ENCODE measurements around the gene RGS14.
"Not testable (repeated sequence)": the region's sequence is repeated elsewhere in the genome, so short reads cannot be mapped to it uniquely, and the experiment has no call there.

RGS14 gene

DNA sequence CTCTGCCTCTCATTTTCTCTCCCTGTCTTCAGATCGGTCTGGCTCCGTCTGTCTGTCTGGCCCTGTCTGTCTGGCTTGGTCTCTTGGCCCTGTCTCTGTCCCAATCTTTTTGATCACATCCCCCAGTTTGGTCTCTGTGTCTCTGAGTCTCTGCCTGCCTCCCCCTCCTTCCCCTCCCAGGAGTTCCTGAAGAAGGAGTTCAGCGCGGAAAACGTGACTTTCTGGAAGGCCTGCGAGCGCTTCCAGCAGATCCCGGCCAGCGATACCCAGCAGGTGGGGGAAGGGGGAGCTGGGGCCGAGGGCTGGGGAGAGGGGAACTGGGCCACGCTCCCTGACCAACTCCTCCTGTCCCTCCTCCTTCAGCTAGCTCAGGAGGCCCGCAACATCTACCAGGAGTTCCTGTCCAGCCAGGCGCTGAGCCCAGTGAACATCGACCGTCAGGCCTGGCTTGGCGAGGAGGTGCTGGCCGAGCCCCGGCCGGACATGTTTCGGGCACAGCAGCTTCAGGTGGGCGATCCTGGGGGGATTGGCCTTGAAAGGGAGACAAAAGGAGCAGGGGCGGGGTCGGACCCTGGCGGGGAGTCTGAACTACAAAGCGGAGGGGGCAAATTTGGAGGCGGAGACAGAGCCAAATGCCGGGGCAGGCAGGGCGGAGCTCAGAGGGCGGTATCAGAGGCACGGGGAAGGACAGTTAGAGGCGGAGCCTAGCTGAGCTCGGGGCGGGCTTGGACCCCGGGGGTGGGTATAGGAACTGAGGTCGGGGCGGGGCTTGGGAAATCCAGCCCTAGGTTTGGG, 9.0 kb downstream of the RGS14 start:
- DNase-seq (ENCODE audit: low read depth) = peak; percentile 77

- DNase-seq (ENCODE audit: low read depth) = no peak
Measured at GRCh38 chr5:177367323-177367848, 9.7 kb downstream of the RGS14 start.

DNA sequence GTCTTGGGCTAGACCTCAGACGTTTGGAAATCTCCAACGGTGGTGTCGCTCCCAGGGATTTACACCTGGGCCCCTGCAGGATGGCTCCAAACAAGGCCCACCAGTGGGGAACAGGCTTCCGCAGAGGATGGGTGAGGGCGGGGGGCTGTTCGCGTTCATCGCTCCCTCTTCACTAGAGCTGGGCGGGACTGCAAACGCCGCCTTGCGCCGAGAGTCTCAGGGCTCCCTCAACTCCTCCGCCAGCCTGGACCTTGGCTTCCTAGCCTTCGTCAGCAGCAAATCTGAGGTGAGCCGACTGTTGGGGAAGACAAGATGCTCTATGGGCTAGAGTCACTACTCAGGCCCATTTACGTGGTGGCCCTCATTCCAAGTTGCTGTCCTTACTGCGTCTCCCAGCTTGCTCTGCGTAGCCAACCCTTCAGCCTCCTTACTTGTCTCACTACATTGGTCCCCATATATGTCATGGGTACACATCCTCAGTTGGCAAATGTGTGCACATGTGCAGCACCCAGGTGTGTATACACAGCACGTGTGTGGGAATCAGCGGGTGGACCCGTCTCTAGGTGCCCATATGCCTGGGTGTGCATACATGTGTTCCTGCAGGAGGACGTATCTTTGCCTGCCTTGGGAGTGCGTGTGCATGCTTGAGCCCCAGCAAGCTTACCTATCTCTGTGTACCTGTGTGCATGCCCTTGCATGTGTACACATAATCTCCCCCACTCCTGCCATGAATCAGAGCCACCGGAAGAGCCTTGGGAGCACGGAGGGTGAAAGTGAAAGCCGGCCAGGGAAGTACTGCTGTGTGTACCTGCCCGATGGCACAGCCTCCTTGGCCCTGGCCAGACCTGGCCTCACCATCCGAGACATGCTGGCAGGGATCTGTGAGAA, 10.5 kb downstream of the RGS14 start:
- DNase-seq (ENCODE audit: low read depth) = no peak

DNA sequence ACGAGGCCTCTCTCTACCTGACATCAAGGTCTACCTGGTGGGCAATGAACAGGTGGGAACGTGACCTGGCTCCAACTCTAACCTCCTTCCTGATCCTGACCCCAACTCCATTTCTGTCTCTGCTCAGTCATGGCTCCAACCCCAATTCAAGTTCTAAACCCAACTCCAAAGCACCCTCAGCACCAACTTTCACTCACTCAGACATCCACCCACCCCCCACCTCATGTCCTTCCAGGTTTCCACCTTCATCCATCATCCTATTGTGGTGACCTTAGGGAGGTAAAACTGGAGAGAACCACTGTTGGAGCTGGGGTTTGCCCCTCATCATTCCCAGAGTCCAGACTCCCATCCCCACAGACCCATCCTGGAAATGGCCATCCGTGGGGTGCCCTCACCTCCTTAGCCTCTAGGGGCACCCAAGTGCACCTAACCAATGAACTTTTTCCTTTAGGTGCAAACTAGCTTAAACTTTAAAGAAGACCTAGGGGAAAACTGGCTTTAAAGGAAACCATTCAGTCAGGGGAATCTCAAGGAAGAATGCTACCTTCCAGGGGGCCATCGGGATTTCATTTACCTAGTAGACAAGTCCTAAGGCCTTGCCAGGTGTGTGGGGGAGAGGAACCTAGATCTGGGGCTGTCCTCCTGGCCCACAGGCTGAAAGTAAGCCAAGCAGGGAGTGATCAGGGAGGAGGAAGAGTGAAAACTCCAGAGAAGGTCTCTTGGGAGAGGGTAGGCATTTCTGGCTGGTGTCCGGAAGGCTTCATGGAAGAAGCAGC, 11.3 kb downstream of the RGS14 start:
- DNase-seq (ENCODE audit: low read depth) = no peak

DNA sequence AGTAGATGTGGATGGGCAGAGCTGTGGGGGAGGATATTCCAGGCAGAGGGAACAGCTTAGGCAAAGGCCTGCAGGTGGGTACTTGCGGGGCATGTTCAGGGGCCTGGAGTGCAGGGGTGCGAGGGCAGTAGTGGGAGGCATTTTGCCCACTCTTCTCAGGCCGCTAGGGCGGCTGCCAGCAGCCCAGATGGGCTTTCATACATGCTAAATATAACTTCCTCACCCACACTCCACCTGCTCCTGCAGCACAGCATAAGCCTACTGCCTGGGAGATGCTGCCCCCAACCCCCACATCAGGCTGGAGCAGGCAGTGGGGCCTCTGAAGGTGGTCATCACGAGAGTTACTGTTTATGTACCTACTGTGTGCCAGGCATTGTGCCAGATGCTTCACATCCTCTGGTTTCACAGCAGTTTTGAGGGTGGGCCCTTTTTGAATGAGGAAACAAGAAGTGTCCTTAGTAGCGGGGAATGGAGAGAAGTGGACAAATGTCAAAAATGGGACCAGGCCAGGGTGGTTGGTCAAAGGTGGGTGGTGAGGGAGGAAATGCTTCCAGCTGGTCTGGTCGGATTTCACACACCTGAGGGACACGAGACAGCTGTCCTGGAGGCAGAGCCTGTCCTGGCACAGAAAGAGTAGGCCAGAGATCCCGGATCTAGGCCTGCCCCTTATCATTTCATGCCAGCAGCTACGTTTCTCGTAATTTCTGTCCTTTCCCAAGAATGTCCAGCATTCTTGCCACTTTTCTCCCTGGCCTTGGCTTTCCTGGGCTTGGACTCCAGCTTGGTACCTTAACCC, 12.1 kb downstream of the RGS14 start:
- DNase-seq (ENCODE audit: low read depth) = no peak

GRCh38 chr5:177370488-177371119, 12.9 kb downstream of the RGS14 start:
- DNase-seq (ENCODE audit: low read depth) = peak; percentile 86

DNA sequence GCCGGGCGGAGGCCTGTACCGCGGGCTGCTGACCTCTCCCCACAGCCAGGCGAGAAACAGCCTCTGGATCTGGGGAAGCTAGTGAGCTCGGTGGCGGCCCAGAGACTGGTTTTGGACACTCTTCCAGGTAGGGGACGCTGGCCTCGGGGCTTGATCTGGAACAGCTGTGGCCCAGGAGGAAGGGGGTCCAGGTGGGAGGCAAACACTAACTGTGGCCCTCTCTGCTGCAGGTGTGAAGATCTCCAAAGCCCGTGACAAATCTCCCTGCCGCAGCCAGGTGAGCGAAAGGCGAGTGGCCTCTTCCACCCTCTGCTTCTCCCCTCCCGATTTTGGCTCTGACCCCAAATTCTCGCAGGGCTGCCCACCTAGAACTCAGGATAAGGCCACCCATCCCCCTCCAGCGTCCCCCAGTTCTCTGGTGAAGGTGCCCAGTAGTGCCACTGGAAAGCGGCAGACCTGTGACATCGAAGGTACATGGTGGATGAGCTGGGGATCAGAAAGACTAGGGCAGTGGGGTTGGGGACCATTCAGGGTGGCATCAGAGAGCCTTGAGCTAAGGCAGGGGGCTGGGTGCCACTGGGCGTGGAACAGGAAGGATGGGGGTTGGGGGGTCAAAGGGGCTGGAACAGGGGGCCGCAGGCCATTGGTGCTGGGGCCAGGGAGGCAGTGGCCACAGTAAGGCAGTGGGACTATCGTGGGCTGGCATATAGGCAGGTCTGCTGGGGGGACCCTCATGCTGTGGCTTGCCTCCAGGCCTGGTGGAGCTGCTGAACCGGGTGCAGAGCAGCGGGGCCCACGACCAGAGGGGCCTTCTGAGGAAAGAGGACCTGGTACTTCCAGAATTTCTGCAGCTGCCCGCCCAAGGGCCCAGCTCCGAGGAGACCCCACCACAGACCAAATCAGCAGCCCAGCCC, 13.7 kb downstream of the RGS14 start:
- no peak for DNase-seq (ENCODE audit: low read depth)

GRCh38 chr5:177372034-177372896, 14.5 kb downstream of the RGS14 start:
- DNase-seq (ENCODE audit: low read depth) = no peak

GRCh38 chr5:177372910-177373309, 15.2 kb downstream of the RGS14 start:
- no peak for DNase-seq (ENCODE audit: low read depth)

DNA sequence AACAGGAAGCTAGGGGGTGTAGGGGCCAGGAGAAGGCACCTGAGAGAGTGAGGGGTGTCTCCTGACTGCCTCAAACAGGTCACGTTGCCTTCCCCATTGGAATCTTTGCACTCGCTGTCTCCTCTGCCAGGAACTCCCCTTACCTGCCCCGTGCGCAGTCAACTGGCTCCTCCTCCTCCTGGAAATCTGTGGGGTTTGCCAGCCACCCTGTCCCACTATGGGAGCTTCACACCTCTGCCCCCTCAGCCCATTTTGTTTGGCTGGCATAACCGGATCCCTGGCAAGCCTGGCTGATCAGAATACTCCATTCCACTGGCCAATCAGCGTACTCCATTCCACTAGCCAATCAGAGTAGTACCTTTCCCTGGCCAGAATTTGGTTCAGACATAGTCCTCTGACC, 16.1 kb downstream of the RGS14 start:
- DNase-seq (ENCODE audit: low read depth) = no peak

DNA sequence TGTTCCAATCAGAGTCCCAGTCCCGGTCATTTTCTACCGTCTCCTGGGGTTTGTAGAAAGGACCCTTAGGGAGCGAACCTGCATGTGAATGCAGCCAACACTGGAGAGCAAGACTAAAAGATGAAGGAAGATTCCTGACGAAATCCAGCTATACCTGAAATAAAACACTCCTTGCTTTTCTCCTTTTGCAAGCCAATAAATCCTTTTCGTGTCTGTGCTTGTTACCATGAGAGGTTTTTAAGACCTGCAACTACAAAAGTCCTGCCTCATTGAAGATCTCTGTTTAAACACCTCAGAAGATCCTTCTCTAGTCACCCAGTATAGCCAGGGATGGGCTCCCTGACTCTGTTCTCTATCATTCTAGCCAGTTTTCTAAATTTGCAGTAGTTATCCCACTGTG, 16.5 kb downstream of the RGS14 start:
- no peak for DNase-seq (ENCODE audit: low read depth)

DNA sequence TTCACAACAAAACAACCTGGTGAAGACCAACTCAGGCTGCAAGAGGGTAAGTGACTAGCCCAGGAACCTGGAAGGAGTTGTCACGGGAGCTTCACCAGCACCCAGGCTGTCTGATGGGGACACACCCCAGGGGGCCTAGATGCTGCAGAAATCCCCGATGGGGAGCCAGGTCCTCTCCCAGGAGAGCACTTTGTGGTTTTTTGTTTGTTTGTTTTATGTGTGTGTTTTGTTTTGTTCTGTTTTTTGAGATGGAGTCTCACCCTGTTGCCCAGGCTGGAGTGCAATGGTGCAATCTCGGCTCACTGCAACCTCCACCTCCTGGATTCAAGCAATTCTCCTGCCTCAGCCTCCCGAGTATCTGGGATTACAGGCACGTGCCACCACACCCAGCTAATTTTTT, 17.8 kb downstream of the RGS14 start:
- not testable (repeated sequence) for DNase-seq (ENCODE audit: low read depth)

- no peak for DNase-seq (ENCODE audit: low read depth)
Measured at GRCh38 chr5:177376107-177376506, 18.4 kb downstream of the RGS14 start.

- no peak for DNase-seq (ENCODE audit: low read depth)
Measured at GRCh38 chr5:177377851-177378776, 20.4 kb downstream of the RGS14 start.

DNA sequence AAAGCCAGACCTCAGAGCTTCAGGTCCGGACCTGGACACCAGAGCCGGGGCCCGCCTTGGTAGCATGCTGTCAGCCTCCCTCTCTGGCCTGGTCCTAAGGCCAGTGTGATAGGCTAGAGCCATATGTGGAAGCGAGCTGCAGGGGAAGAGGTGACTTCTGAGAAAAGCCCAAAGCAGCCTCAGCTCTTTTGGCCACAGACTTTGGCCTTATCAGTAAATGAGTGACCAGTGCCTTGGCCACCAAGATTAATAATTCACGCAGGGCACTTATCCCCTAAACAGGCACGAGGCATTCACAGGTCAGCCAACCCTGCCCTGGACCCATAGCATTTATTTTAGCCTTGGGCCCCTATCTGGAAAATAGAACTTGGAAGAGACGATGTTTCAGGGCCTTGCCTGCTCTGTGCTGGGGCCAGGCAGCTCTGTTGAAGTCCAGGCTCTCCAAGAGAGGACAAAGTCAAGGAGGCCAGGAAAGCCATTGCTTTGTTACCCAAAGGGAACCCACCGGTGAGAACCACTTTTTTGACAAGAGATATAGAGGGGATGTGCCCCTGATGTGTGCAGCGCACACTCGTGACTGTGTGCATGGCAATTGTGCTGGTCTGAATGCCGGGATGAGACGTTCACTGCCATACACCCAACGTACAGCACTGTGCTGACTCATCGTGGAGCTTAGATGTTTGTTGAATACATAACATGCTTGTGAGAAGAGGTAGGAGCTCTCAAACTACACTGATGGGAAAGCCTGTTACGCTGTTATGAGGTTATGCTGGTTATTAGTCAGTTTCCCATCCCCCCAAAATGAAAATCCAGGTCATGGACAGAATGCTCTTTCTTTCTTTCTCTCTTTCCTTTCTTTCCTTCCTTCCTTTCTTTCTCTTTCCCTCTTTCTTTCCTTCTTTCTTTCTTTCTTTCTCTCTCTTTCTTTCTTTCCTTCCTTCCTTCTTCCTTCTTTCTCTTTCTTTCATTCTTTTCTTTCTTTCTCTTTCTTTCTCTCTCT, 21.5 kb downstream of the RGS14 start:
- no peak for DNase-seq (ENCODE audit: low read depth)

- no peak for DNase-seq (ENCODE audit: low read depth)
Measured at GRCh38 chr5:177380805-177381126, 23.0 kb downstream of the RGS14 start.

Data from fibroblast of the conjunctiva (primary cell).